Mesothelial cell of epicardium (in vitro differentiated cells): ENCODE data around the gene CSF1R. TPM values are rescaled to one million over a fixed set of nuclear protein-coding genes. Genes with fewer than 3 reads are reported as not detected.

Experiments
- DNase-seq, 2 experiments: peaks; one replicate each; pipeline ENCODE4 v3.0.0; 2021; ENCODE audit warnings: low spot score in 2 of 2; ENCODE audit not compliant: unreplicated experiment in 2 of 2
- H3K27ac Mint-ChIP-seq: 2 replicates; pipeline ENCODE4 v1.8.0; 2021; ENCODE audit warnings: mixed read lengths
- H3K27me3 Mint-ChIP-seq: 2 replicates; pipeline ENCODE4 v1.8.0; 2021; ENCODE audit warnings: low read depth, mixed read lengths
- H3K36me3 Mint-ChIP-seq: 2 replicates; pipeline ENCODE4 v1.8.0; 2021; ENCODE audit warnings: mixed read lengths
- H3K4me1 Mint-ChIP-seq: 2 replicates; pipeline ENCODE4 v1.8.0; 2021; ENCODE audit warnings: mixed read lengths
- H3K4me3 Mint-ChIP-seq: 2 replicates; pipeline ENCODE4 v1.8.0; 2021; ENCODE audit warnings: mild to moderate bottlenecking, moderate library complexity, mixed read lengths
- H3K9me3 Mint-ChIP-seq: 2 replicates; pipeline ENCODE4 v1.8.0; 2021; ENCODE audit warnings: mixed read lengths
- CTCF ChIP-seq: fragments of 200-600 bp; sonication (generic); IDR thresholded peaks from one replicate; pipeline ENCODE4 v1.5.0; 2021; ENCODE audit warnings: antibody characterized with exemption; ENCODE audit not compliant: unreplicated experiment
- total RNA-seq: library from RNA; stranded (reverse); gene quantifications from 3 replicates; pipeline ENCODE4 v1.2.1, GENCODE V29; 2021

The CSF1R gene
- total RNA-seq, 1 donor from 2014 or later: 0.18 TPM

DNA sequence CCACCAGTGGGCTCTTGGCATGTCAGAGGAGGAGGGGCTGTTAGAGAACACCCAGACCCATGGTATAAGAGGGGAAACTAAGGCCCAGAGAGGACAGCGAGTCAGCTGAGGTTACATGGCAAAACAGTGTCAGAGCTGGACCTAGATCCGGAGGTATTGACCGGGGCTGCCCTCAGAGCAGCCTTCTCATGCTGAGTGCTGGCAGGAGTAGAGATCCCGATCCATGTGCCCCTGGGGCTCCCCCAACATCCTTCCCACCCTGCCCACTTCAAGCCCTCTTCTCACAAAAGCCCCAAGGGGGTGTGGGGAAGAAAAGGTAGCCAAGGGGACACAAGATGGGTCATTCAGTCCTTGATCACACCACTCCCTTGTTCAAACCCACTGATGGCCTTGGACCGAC, 19.9 kb downstream of the CSF1R start:
- no peak for DNase-seq
- H3K36me3 Mint-ChIP-seq: no peaks in the 10 kb centered on the region
- no peaks in the 10 kb centered on the region for H3K27me3 Mint-ChIP-seq
- H3K27ac Mint-ChIP-seq: no peak overlapping the region
- no peak overlapping the region for H3K4me3 Mint-ChIP-seq
- H3K4me1 Mint-ChIP-seq: peaks cover 3% of the 10 kb centered on the region
- H3K9me3 Mint-ChIP-seq: no peaks in the 10 kb centered on the region
- no peak for TF ChIP-seq CTCF

- Mint-ChIP-seq H3K36me3 (no peaks in the 10 kb centered on the region), H3K4me1 (peaks cover 3% of the 10 kb centered on the region), H3K27ac (no peak overlapping the region), H3K4me3 (no peak overlapping the region), H3K27me3 (no peaks in the 10 kb centered on the region), H3K9me3 (no peaks in the 10 kb centered on the region)
- no peak for TF ChIP-seq CTCF
- no peak for DNase-seq
Measured at GRCh38 chr5:150065886-150066285, 20.5 kb downstream of the CSF1R start.

- Mint-ChIP-seq H3K9me3 (no peaks in the 10 kb centered on the region), H3K4me1 (peaks cover 3% of the 10 kb centered on the region), H3K27me3 (no peaks in the 10 kb centered on the region), H3K4me3 (no peak overlapping the region), H3K36me3 (no peaks in the 10 kb centered on the region), H3K27ac (no peak overlapping the region)
- no peak for TF ChIP-seq CTCF
- DNase-seq: no peak
Measured at GRCh38 chr5:150065346-150065745, 21.0 kb downstream of the CSF1R start.

DNA sequence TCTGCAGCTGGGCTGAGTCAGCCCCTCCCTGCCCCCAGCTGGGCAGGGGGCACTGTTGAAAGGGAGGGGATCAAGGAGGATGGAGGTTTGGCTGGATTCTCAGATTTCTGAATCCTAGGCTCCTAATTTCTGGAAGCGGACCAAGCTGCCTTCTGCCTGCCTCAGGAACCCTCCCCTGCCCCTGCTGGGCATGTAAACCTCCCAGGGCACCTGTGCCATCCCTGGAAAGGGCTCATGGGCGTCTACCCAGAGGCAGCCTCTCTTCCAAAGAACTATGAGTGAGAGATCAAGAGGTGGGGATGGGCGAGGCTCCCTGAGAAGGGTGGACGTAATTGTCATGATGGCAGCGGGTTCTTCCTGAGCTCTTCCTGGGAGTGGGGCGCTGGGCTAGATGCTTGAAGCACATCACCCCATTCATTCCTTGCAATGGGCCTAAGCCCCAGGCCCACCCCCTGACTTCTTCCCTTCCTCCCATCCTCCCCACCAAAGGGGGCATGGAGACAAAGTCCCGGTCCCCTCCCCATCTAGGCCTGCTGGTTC, 21.6 kb downstream of the CSF1R start:
- peaks cover 3% of the 10 kb centered on the region for H3K4me1 Mint-ChIP-seq
- no peaks in the 10 kb centered on the region for H3K9me3 Mint-ChIP-seq
- no peak for DNase-seq
- TF ChIP-seq CTCF: no peak
- no peak overlapping the region for H3K4me3 Mint-ChIP-seq
- H3K36me3 Mint-ChIP-seq: no peaks in the 10 kb centered on the region
- H3K27me3 Mint-ChIP-seq: no peaks in the 10 kb centered on the region
- H3K27ac Mint-ChIP-seq: no peak overlapping the region

DNA sequence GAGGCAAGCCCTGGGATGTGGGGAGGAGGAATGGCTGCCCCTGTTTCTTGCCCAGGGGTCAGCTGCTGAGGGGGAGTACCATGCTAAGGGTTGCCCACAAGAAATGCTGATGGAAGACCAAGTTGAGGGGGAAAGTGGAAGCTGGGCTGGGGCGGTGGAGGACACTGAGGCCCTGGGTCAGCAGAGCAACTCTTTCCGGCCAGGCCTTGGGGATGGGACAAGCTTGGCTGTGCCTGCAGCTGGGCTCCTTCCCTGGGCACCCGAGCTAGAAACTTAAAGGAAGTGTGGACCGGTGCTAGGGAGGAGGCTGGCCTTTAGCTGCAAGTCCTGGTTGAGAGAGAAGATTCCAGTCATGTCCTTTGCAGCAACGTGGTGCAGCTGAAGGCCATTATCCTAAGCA, 22.7 kb downstream of the CSF1R start:
- Mint-ChIP-seq H3K9me3 (no peaks in the 10 kb centered on the region), H3K4me1 (peaks cover 2% of the 10 kb centered on the region), H3K4me3 (no peak overlapping the region)

More for the DNA sequence above, 22.7 kb downstream of the CSF1R start:
- TF ChIP-seq CTCF: no peak
- no peaks in the 10 kb centered on the region for H3K36me3 Mint-ChIP-seq
- no peaks in the 10 kb centered on the region for H3K27me3 Mint-ChIP-seq
- no peak overlapping the region for H3K27ac Mint-ChIP-seq
- DNase-seq: no peak
